K562 (cell line): ENCODE measurements around the gene S100A6. TPM values are rescaled to one million over a fixed set of nuclear protein-coding genes. Genes with fewer than 3 reads are reported as not detected.
A peak's percentile ranks its signal among the peaks of the same experiment; 100 is the strongest.

Experiments
- ARID1B ChIP-seq: fragments of 450-650 bp; IDR thresholded peaks from 2 replicates; pipeline ENCODE4 v1.6.1; 2016; ENCODE audit warnings: antibody characterized with exemption, mild to moderate bottlenecking, inconsistent platforms
- GABPA ChIP-seq: fragments of 200-800 bp; sonication (Bioruptor generic); conservative IDR thresholded peaks from 2 replicates; pipeline ENCODE4 v1.6.1; 2016; ENCODE audit warnings: low read depth, missing genetic modification characterization, missing compliant biosample characterization
- KAT7 ChIP-seq: sonication (generic); formaldehyde crosslinking; IDR thresholded peaks from 2 replicates; pipeline ENCODE4 v1.8.0; 2022; ENCODE audit warnings: missing genetic modification reagents, mild to moderate bottlenecking, borderline replicate concordance
- PTTG1 ChIP-seq: fragments of 450-650 bp; IDR thresholded peaks from 2 replicates; pipeline ENCODE4 v1.6.1; 2016; ENCODE audit warnings: low read depth, mild to moderate bottlenecking, missing genetic modification characterization, missing compliant biosample characterization
- WHSC1 ChIP-seq: IDR thresholded peaks from one replicate; pipeline ENCODE4 v1.6.1; 2012; ENCODE audit warnings: low read length, control low read depth, inconsistent platforms
- polyA plus RNA-seq, 8 experiments: library from polyadenylated mRNA; depleted of rRNA in 4 of 8; stranded (reverse) in 5 of 8; unstranded in 3 of 8; fragments of >200 nt; fragmentation: Nextera tagmentation in 2 of 8; fragmentation: Illumina TruSeq in 1 of 8; extraction: Ambion mirVana in 2 of 8; extraction: Trizol in 1 of 8; gene quantifications; 2 replicates each; pipeline versions ENCODE4 v1.2.1 to v1.2.3, GENCODE V29; 2011 to 2014; ENCODE audit warnings: inconsistent platforms in 1 of 8, missing spikeins in 1 of 8
- total RNA-seq, 7 experiments: library from RNA; depleted of rRNA in 6 of 7; stranded (reverse); fragments of >200 nt in 6 of 7; fragmentation: Illumina TruSeq in 2 of 7; extraction: Trizol in 2 of 7; gene quantifications; 2 replicates each; pipeline versions ENCODE4 v1.2.1 to v1.2.3, GENCODE V29; 2011 to 2021; ENCODE audit warnings: low replicate concordance in 1 of 7
- TF ChIP-seq, protein P1 (sequence below), 2 experiments: IDR thresholded peaks; 2 replicates each; pipeline ENCODE4 v1.6.1; 2011; ENCODE audit warnings: borderline replicate concordance in 1 of 2, control low read depth in 1 of 2, low read depth in 1 of 2, low read length in 1 of 2, mild to moderate bottlenecking in 1 of 2, mixed read lengths in 1 of 2, moderate library complexity in 1 of 2; ENCODE audit not compliant: insufficient read depth in 1 of 2, insufficient read length in 1 of 2, poor library complexity in 1 of 2, severe bottlenecking in 1 of 2; ENCODE audit errors: extremely low read depth in 1 of 2
- TF ChIP-seq, protein P2 (sequence below): fragments of 200-800 bp; sonication (Bioruptor generic); IDR thresholded peaks from 2 replicates; pipeline ENCODE4 v1.6.1; 2017; ENCODE audit warnings: missing genetic modification characterization, missing compliant biosample characterization
- TF ChIP-seq, protein P3 (sequence below): fragments of 250-450 bp; sonication (Bioruptor Pico); IDR thresholded peaks from 2 replicates; pipeline ENCODE4 v1.4.0; 2020; ENCODE audit warnings: borderline replicate concordance
- TF ChIP-seq, protein P4 (sequence below): fragments of 450-650 bp; IDR thresholded peaks from 2 replicates; pipeline ENCODE4 v1.6.1; 2016; ENCODE audit warnings: mild to moderate bottlenecking, moderate library complexity

S100A6 gene
- total and polyA plus RNA-seq, 9 of the 15 experiments (the other 6 are each of a cell fraction or from before 2014, with no cell fraction given), result 9.8 to 66.5 (median 23.2) TPM

DNA sequence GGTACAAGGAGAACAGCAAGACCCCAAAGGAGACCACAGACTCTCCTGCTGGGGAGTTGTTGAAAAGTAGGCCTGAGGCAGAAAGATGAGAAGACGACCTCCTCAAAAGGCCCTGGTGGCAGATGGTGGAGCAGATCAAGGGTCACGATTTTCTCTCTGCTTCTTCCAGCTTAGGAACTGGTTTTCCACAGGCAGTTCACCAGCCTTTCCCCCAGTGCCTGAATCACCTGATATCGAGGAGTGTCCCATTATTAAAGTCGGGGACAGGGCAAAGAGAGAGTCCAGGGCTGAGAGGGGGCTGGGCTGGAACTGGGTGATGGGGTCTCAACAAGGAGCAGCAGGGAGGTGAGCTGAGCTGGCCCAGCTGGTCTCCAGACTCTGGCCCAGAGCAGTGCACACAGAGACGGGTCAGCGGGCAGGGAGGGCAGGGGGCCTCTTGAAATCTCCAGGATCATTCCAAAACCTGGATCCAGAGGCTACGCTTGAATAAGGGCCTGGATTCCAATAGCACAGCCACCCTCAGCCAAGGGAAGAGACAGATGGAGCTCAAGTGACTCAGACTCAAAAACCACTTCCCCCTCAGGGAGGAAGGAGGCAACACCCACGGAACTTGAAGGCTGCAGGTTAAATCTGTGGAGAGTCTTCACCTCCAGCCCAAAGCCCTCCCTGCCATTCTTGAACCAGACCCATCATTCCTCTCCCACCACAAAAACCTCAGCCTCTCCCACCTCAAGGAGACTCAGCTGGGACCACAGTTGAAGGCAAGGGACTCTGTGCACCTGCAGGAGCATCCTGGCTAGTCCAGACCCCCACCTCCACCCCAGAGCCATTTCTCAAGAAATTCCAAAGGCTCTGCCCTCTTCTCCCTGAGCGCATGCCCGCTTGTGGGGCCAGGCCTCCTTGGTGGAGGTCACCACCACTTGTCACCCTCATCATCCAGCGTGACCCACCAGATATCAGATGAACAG, 4.9 kb upstream of the S100A6 start, which contains the start of gene S100A5 (continued):
- no peak for TF ChIP-seq WHSC1
- TF ChIP-seq, protein P1, sequence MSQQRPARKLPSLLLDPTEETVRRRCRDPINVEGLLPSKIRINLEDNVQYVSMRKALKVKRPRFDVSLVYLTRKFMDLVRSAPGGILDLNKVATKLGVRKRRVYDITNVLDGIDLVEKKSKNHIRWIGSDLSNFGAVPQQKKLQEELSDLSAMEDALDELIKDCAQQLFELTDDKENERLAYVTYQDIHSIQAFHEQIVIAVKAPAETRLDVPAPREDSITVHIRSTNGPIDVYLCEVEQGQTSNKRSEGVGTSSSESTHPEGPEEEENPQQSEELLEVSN (IDR thresholded peaks at IDR 0.05; ENCODE audit: borderline replicate concordance in 1 of 2, extremely low read depth in 1 of 2, insufficient read depth in 1 of 2, insufficient read length in 1 of 2, low read depth in 1 of 2, low read length in 1 of 2, poor library complexity in 1 of 2, severe bottlenecking in 1 of 2), result no peak
- TF ChIP-seq GABPA (tag), result peak; percentile 57
- TF ChIP-seq, protein P2, sequence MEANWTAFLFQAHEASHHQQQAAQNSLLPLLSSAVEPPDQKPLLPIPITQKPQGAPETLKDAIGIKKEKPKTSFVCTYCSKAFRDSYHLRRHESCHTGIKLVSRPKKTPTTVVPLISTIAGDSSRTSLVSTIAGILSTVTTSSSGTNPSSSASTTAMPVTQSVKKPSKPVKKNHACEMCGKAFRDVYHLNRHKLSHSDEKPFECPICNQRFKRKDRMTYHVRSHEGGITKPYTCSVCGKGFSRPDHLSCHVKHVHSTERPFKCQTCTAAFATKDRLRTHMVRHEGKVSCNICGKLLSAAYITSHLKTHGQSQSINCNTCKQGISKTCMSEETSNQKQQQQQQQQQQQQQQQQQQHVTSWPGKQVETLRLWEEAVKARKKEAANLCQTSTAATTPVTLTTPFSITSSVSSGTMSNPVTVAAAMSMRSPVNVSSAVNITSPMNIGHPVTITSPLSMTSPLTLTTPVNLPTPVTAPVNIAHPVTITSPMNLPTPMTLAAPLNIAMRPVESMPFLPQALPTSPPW (CRISPR knock-in tag), result peak; percentile 14; the same call in 1 of the 2 replicates
- TF ChIP-seq PTTG1, result no peak
- TF ChIP-seq, protein P3, sequence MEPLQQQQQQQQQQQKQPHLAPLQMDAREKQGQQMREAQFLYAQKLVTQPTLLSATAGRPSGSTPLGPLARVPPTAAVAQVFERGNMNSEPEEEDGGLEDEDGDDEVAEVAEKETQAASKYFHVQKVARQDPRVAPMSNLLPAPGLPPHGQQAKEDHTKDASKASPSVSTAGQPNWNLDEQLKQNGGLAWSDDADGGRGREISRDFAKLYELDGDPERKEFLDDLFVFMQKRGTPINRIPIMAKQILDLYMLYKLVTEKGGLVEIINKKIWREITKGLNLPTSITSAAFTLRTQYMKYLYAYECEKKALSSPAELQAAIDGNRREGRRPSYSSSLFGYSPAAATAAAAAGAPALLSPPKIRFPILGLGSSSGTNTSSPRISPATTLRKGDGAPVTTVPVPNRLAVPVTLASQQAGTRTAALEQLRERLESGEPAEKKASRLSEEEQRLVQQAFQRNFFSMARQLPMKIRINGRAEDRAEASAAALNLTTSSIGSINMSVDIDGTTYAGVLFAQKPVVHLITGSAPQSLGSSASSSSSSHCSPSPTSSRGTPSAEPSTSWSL, result no peak
- TF ChIP-seq, protein P4, sequence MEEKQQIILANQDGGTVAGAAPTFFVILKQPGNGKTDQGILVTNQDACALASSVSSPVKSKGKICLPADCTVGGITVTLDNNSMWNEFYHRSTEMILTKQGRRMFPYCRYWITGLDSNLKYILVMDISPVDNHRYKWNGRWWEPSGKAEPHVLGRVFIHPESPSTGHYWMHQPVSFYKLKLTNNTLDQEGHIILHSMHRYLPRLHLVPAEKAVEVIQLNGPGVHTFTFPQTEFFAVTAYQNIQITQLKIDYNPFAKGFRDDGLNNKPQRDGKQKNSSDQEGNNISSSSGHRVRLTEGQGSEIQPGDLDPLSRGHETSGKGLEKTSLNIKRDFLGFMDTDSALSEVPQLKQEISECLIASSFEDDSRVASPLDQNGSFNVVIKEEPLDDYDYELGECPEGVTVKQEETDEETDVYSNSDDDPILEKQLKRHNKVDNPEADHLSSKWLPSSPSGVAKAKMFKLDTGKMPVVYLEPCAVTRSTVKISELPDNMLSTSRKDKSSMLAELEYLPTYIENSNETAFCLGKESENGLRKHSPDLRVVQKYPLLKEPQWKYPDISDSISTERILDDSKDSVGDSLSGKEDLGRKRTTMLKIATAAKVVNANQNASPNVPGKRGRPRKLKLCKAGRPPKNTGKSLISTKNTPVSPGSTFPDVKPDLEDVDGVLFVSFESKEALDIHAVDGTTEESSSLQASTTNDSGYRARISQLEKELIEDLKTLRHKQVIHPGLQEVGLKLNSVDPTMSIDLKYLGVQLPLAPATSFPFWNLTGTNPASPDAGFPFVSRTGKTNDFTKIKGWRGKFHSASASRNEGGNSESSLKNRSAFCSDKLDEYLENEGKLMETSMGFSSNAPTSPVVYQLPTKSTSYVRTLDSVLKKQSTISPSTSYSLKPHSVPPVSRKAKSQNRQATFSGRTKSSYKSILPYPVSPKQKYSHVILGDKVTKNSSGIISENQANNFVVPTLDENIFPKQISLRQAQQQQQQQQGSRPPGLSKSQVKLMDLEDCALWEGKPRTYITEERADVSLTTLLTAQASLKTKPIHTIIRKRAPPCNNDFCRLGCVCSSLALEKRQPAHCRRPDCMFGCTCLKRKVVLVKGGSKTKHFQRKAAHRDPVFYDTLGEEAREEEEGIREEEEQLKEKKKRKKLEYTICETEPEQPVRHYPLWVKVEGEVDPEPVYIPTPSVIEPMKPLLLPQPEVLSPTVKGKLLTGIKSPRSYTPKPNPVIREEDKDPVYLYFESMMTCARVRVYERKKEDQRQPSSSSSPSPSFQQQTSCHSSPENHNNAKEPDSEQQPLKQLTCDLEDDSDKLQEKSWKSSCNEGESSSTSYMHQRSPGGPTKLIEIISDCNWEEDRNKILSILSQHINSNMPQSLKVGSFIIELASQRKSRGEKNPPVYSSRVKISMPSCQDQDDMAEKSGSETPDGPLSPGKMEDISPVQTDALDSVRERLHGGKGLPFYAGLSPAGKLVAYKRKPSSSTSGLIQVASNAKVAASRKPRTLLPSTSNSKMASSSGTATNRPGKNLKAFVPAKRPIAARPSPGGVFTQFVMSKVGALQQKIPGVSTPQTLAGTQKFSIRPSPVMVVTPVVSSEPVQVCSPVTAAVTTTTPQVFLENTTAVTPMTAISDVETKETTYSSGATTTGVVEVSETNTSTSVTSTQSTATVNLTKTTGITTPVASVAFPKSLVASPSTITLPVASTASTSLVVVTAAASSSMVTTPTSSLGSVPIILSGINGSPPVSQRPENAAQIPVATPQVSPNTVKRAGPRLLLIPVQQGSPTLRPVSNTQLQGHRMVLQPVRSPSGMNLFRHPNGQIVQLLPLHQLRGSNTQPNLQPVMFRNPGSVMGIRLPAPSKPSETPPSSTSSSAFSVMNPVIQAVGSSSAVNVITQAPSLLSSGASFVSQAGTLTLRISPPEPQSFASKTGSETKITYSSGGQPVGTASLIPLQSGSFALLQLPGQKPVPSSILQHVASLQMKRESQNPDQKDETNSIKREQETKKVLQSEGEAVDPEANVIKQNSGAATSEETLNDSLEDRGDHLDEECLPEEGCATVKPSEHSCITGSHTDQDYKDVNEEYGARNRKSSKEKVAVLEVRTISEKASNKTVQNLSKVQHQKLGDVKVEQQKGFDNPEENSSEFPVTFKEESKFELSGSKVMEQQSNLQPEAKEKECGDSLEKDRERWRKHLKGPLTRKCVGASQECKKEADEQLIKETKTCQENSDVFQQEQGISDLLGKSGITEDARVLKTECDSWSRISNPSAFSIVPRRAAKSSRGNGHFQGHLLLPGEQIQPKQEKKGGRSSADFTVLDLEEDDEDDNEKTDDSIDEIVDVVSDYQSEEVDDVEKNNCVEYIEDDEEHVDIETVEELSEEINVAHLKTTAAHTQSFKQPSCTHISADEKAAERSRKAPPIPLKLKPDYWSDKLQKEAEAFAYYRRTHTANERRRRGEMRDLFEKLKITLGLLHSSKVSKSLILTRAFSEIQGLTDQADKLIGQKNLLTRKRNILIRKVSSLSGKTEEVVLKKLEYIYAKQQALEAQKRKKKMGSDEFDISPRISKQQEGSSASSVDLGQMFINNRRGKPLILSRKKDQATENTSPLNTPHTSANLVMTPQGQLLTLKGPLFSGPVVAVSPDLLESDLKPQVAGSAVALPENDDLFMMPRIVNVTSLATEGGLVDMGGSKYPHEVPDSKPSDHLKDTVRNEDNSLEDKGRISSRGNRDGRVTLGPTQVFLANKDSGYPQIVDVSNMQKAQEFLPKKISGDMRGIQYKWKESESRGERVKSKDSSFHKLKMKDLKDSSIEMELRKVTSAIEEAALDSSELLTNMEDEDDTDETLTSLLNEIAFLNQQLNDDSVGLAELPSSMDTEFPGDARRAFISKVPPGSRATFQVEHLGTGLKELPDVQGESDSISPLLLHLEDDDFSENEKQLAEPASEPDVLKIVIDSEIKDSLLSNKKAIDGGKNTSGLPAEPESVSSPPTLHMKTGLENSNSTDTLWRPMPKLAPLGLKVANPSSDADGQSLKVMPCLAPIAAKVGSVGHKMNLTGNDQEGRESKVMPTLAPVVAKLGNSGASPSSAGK, result no peak
- no peak for TF ChIP-seq KAT7 (CRISPR knock-in tag)
- peak; percentile 37; the same call in 1 of the 2 replicates for TF ChIP-seq ARID1B
